HG03280 (cell line): Measurements from ENCODE around the gene SAC3D1.
A peak's percentile ranks its signal among the peaks of the same experiment; 100 is the strongest.
"Not testable (repeated sequence)": the region's sequence is repeated elsewhere in the genome, so short reads cannot be mapped to it uniquely, and the experiment has no call there.

ENCODE experiments used
- ATAC-seq: cut with Tn5 transposase; IDR thresholded peaks from one replicate; pipeline ENCODE4 v1.9.1; 2021; ENCODE audit warnings: mild to moderate bottlenecking, moderate library complexity; ENCODE audit not compliant: unreplicated experiment

Gene SAC3D1

DNA sequence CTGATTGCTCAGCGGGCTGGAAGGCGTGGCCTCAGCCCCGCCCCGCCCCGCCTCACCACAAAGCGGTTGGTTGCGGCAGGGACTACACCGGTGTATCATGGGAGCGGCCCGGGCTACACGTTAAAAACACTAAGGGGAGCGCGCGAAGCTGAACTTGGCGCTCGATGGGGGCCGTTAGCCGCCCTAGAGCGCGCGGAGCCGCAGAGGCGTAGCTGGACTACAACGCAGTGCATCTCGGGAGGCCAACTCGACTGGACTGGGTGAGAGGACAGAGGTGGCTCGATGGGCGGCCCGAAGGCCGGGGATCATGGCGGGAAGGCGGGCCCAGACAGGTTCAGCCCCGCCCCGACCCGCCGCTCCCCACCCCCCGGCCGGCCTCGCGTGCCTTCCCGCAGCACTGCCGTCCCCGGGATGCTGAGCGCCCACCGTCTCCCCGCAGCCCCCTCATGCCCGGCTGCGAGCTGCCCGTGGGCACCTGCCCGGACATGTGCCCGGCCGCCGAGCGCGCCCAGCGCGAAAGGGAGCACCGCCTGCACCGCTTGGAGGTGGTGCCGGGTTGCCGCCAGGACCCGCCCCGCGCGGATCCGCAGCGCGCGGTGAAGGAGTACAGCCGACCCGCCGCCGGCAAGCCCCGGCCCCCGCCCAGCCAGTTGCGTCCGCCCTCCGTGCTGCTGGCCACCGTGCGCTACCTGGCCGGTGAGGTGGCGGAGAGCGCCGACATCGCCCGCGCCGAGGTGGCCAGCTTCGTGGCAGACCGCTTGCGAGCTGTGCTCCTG lies at the start of gene SAC3D1:
Gene SAC3D1 (plus strand): TSS at position 364 of the 776 bp plus-strand sequence. CDS start 83 bp downstream, at position 447.
- peak; percentile 80 for ATAC-seq

GRCh38 chr11:64994318-64994717 lies 46.7 kb upstream of the SAC3D1 start:
- ATAC-seq: no peak

DNA sequence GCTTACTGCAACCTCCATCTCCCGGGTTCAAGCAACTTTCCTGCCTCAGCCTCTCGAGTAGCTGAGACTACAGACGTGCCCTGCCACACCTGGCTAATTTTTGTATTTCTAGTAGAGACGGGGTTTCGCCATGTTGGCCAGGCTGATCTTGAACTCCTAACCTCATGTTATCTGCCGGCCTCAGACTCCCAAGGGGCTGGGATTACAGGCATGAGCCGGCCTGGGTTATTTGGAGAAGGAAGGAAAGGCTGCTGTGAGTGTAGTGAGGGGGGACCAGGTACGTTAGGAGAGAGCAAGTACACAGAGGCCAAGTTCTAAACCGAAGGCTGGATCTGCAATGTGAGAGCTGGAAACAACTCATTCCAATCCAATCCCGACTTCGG lies 44.7 kb upstream of the SAC3D1 start:
- ATAC-seq: no peak

- ATAC-seq: no peak
Observed at GRCh38 chr11:64996710-64997380, 44.2 kb upstream of the SAC3D1 start, which contains the start of gene BATF2. Gene BATF2, minus strand, starts transcription at chr11:64996971. Its CDS starts 57 bp downstream, at chr11:64996914.

DNA sequence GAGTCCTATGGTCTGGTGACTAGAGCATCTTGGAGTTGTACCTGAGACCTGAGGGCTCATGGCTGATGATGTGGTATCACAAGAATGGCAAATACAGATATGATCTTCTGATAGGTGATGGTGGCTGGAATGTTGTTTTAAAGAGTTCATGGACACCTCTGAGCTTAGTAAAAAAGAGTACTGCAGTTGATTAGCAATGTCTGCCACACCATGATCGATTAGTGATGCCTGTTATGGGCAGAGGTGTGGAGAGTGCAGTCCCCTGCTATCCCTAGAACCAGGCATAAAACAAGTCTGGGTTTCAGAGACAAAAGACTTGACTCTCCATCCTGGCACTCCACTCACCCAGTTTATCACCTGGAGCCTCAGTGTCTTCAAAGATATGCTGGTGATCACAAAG lies 42.9 kb upstream of the SAC3D1 start:
- no peak for ATAC-seq

DNA sequence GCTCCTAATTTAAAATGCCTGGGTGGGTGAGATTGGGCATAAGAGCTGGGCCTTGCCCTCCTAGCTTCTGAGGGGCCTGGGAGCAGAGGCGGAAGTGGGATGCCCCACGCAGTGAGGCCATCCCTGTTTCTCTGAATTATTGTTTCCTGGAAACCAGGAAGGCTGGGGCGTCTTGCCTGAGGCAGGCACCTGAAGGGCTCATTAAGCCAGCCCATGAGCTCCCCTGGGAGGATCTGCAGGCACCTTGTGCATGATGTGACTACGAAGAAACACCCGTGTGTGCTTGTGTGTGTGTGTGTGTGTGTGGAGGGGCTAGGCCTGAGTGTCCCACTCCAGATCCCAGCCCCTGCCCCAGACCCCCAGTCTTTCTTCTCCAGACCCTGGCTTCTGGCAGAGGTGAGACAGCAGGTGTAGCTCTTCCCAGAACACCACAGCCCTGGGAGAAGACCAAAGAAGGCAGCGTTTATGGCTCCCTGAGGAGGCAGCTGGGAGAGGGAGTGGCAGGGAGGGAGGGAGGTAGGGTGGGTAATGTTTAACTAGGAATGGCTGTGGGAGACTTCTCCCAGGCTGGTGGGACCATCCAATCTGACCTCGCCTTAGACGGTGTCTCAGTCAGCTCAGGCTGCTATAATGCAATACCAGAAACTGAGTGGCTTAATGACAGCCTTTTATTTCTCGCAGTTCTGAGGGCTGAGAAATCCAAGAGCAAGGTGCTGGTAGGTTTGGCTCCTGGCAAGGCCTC lies 42.1 kb upstream of the SAC3D1 start:
- ATAC-seq: no peak

DNA sequence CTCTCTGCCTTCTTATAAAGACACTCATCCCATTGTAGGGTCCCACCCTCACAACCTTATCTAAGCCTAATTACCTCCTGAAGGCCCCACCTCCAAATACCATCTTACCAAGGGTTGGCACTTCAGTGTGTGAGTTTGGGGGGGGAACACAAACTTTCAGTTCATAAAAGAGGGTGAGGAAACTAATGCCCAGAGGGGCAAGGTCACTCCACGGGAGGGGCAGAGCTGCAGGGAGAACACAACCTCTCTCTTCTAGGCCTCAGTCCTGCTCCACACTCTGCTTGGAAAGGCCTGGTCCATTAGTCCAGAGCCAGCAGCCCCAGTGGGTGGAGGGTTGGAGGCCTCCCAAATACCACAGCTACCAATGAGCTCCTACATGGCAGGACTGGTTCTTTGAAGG lies 41.5 kb upstream of the SAC3D1 start:
- no peak for ATAC-seq

- no peak for ATAC-seq
Observed at GRCh38 chr11:65002706-65003105, 38.3 kb upstream of the SAC3D1 start.

- ATAC-seq: no peak
Observed at GRCh38 chr11:65003282-65003681, 37.7 kb upstream of the SAC3D1 start.

DNA sequence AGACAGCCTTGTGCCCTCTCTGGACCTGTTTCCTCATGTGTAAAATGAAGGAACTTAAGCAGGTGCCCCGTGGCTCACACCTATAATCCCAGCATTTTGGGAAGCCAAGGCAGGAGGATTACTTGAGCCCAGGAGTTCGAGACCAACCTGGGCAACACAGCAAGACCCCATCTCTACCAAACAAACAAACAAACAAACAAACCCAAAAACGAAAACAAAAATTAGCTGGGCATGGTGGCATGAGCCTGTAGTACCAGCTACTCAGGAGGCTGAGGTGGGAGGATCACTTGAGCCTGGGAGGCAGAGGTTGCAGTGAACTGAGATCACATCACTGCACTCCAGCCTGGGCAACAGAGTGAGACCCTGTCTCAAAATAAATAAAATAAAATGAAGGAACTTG lies 37.0 kb upstream of the SAC3D1 start:
- ATAC-seq: not testable (repeated sequence)

- ATAC-seq: no peak
Observed at GRCh38 chr11:65008016-65008415, 33.0 kb upstream of the SAC3D1 start.

GRCh38 chr11:65008873-65009272 lies 32.1 kb upstream of the SAC3D1 start:
- no peak for ATAC-seq

DNA sequence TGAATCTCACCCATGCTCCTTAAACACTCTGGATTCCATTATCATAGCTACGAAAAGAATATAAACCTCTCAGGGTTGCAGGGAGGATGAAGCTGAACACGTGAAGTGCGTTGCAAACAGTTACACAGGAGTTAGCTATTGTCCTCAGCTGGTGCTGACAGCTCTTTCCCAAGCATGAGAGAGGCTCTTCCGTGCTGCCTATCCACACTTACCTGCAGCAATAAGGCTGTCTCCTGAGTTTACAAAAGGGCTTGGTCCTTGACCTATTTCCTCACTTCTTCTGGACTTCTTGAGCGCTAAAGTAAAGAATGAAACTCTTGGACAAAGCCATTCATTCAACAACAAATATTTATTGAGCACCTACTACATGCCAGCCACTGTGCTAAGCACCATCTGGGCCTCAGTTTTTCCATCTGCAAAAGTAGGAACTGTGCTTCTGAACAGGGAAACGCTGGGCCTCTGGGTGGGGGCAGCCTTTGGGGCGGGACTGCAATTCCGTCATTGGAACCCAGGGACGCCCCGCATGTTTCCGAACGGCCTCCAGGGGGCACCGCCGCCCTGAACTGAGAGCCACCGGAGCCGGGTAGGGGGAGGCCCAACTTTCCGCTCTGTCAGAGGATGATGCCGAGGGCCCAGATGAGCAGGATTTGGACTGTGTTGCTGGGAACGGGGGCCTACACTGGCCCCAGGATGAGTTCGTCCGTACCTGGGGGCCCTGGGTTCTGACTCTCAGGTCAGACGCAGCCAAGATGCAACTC lies 27.7 kb upstream of the SAC3D1 start:
- peak; percentile 75 for ATAC-seq

- peak; percentile 73 for ATAC-seq
Observed at GRCh38 chr11:65013888-65014725, 26.9 kb upstream of the SAC3D1 start, which contains the start of gene ARL2. Gene ARL2, plus strand, starts transcription at chr11:65014160. Its CDS starts 48 bp downstream, at chr11:65014208.

DNA sequence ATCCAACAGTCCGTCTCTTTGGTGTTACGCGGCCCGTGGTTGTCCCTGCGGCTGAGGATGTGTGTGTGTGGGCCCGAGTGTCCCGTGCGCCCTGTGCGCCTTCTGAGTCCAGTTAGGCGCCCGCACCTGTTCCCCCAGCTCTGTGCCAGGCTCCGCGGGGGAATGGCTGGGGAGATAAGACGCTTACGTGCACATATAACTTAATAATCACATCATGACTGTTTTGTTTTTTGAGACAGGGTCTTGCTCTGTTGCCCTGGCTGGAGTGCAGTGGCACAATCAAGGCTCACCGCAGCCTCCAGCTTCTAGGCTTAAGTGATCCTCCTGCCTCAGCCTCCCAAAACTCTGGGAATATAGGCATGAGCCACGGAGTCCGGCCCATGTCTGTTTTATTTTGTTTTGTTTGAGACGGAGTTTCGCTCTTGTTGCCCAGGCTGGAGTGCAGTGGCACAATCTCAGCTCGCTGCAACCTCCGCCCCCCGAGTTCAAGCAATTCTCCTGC lies 26.2 kb upstream of the SAC3D1 start:
- ATAC-seq: no peak

- ATAC-seq: no peak
Observed at GRCh38 chr11:65016705-65017104, 24.3 kb upstream of the SAC3D1 start.

GRCh38 chr11:65017937-65018336 lies 23.1 kb upstream of the SAC3D1 start:
- ATAC-seq: no peak

DNA sequence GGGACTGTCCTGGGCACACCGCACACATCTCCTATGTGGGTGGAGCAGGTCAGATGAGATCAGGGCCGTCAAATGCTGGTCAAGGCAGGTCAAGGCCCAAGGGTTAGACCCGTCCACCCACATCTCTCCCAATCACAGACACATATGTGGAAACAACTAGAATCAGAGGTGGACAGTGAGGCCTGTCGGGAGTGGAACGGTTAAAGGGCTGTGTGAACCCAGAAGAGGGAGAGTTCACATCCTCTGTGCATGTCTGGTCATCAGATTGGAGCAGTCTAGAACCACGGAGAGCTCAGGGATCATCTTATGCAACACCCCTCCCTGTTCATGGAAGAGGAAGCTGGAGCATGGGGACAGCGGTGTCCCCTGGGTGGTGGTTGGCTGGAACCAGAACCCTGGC lies 21.2 kb upstream of the SAC3D1 start:
- ATAC-seq: no peak

GRCh38 chr11:65021003-65021402 lies 20.0 kb upstream of the SAC3D1 start:
- ATAC-seq: no peak

GRCh38 chr11:65021509-65021908 lies 19.5 kb upstream of the SAC3D1 start:
- no peak for ATAC-seq
